Kidney tubule cell (primary cell): ENCODE data around the gene TNIK.
"Not testable (repeated sequence)": the region's sequence is repeated elsewhere in the genome, so short reads cannot be mapped to it uniquely, and the experiment has no call there.

Source experiments
- DNase-seq: peaks from one replicate; pipeline ENCODE4 v3.0.0-alpha.2; 2018; ENCODE audit warnings: low spot score

Gene TNIK

GRCh38 chr3:171445620-171446204, 14.5 kb downstream of the TNIK start:
- no peak for DNase-seq

GRCh38 chr3:171444001-171444690, 16.1 kb downstream of the TNIK start:
- DNase-seq: no peak

GRCh38 chr3:171443211-171443957, 16.8 kb downstream of the TNIK start:
- no peak for DNase-seq

- no peak for DNase-seq
Measured at GRCh38 chr3:171442184-171442583, 18.0 kb downstream of the TNIK start.

- DNase-seq: no peak
Measured at GRCh38 chr3:171441381-171441780, 18.8 kb downstream of the TNIK start.

GRCh38 chr3:171439996-171440395, 20.2 kb downstream of the TNIK start:
- no peak for DNase-seq

GRCh38 chr3:171437115-171437756, 23.0 kb downstream of the TNIK start:
- DNase-seq: no peak

- DNase-seq: no peak
Measured at GRCh38 chr3:171436380-171436779, 23.8 kb downstream of the TNIK start.

- no peak for DNase-seq
Measured at GRCh38 chr3:171435757-171436156, 24.4 kb downstream of the TNIK start.

GRCh38 chr3:171435143-171435542, 25.1 kb downstream of the TNIK start:
- no peak for DNase-seq

- DNase-seq: no peak
Measured at GRCh38 chr3:171432548-171432947, 27.7 kb downstream of the TNIK start.

- no peak for DNase-seq
Measured at GRCh38 chr3:171431550-171431949, 28.7 kb downstream of the TNIK start.

- DNase-seq: no peak
Measured at GRCh38 chr3:171430530-171430929, 29.7 kb downstream of the TNIK start.

- no peak for DNase-seq
Measured at GRCh38 chr3:171429635-171430034, 30.6 kb downstream of the TNIK start.

GRCh38 chr3:171428892-171429291, 31.3 kb downstream of the TNIK start:
- DNase-seq: no peak

- no peak for DNase-seq
Measured at GRCh38 chr3:171428321-171428787, 31.9 kb downstream of the TNIK start.

GRCh38 chr3:171427771-171428320, 32.4 kb downstream of the TNIK start:
- DNase-seq: no peak

- DNase-seq: not testable (repeated sequence)
Measured at GRCh38 chr3:171424063-171424462, 36.1 kb downstream of the TNIK start.

GRCh38 chr3:171422855-171423254, 37.4 kb downstream of the TNIK start:
- DNase-seq: not testable (repeated sequence)

- DNase-seq: no peak
Measured at GRCh38 chr3:171420667-171421066, 39.5 kb downstream of the TNIK start.

GRCh38 chr3:171419457-171419856, 40.7 kb downstream of the TNIK start:
- no peak for DNase-seq

GRCh38 chr3:171417813-171418212, 42.4 kb downstream of the TNIK start:
- peak; percentile 47 for DNase-seq
